ENCODE data around the gene SPAG17.

DNA sequence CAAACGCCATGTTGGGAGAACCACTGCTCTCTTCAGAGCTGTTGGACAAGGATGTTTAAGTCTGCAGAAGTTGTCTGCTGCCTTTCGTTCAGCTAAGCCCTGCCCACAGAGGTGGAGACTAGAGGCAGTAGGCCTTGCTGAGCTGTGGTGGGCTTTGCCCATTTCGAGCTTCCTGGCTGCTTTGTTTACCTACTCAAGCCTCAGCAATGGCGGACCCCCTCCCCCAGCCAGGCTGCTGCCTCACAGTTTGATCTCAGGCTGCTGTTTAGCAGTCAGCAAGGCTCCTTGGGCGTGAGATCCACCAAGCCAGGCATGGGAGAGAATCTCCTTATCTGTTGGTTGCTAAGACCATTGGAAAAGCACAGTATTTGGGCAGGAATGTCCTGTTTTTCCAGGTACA is 180.7 kb downstream of the SPAG17 start:
- TF ChIP-seq POLR2A (IDR thresholded peaks at IDR 0.05; ENCODE audit: borderline replicate concordance, extremely low read depth, insufficient read depth, insufficient read length) (no peak), RAD21 (IDR thresholded peaks at IDR 0.05; ENCODE audit: low read depth) (no peak)

Data from HCT116 (cell line).